ENCODE measurements around the gene INTS6. TPM values are rescaled to one million over a fixed set of nuclear protein-coding genes. Genes with fewer than 3 reads are reported as not detected.

INTS6 gene
- total RNA-seq, 4 donors from 2014 or later = 24.3 to 34.5 (median 28.9) TPM

DNA sequence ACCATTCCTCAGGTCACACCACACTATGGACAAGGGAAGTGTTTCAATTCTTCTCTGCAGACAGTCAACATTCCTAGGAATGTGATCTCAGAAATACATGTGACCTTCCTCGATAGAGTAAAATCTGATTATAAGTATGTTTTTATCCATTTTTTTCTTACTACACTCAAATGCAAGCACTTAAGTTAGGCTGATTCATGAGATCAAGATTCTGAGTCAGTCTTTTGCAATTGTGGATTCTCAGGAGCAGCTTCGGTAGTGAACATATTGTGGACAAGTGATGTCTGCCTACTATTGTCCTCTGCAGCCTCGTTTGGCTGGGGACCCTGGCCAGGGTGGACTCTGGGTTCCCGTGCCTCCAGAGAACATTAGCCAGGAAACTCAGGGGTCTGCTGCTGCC, 110.1 kb downstream of the INTS6 start:
- H3K4me3 ChIP-seq = no peak overlapping the region
- TF ChIP-seq, protein P1, sequence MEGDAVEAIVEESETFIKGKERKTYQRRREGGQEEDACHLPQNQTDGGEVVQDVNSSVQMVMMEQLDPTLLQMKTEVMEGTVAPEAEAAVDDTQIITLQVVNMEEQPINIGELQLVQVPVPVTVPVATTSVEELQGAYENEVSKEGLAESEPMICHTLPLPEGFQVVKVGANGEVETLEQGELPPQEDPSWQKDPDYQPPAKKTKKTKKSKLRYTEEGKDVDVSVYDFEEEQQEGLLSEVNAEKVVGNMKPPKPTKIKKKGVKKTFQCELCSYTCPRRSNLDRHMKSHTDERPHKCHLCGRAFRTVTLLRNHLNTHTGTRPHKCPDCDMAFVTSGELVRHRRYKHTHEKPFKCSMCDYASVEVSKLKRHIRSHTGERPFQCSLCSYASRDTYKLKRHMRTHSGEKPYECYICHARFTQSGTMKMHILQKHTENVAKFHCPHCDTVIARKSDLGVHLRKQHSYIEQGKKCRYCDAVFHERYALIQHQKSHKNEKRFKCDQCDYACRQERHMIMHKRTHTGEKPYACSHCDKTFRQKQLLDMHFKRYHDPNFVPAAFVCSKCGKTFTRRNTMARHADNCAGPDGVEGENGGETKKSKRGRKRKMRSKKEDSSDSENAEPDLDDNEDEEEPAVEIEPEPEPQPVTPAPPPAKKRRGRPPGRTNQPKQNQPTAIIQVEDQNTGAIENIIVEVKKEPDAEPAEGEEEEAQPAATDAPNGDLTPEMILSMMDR (IDR thresholded peaks at IDR 0.05) = no peak
- no peak for TF ChIP-seq POLR2A (IDR thresholded peaks at IDR 0.05; ENCODE audit: low read depth)
- TF ChIP-seq EP300 (IDR thresholded peaks at IDR 0.05) = no peak
- TF ChIP-seq POLR2AphosphoS5 (IDR thresholded peaks at IDR 0.05) = no peak
- WGBS = 74% methylated on average over 3 of the region's 4 CpGs
- H3K9me3 ChIP-seq = no peaks in the 10 kb centered on the region
- H3K36me3 ChIP-seq = peaks cover 0 to 4% (median 0%) of the 10 kb centered on the region in 4 donors
- no peak overlapping the region for H3K27ac ChIP-seq (replicated peaks in 1 of 4)
- no peaks in the 10 kb centered on the region for H3K27me3 ChIP-seq
- H3K4me1 ChIP-seq = no peaks in the 10 kb centered on the region
- intact Hi-C loops (cut with DNase I) = no loop called here
- no peak for DNase-seq (ENCODE audit: extremely low spot score)

DNA sequence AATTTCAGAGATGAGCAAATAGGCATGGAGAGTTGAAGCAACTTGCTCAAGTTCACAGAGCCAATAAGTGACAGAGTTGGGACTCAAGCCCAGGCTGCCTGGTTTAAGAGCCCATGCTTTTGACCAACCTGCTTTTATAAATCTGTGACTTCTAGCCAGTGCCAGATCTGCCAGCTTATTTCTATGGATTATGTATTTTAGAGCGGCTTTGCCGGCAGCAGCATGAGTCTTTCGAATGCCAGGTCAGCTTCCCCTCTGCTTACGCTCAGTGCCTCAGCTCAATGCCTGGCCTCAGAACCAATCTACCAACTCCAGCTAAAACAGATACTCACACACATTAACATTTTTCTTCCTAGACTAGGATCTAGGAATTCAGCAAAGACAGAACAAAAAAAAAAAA, 111.0 kb downstream of the INTS6 start:
- Histone ChIP-seq H3K27me3 (no peaks in the 10 kb centered on the region), H3K4me3 (no peak overlapping the region), H3K36me3 (peaks cover 0 to 4% (median 0%) of the 10 kb centered on the region in 4 donors), H3K9me3 (no peaks in the 10 kb centered on the region), H3K27ac (replicated peaks in 1 of 4) (no peak overlapping the region), H3K4me1 (no peaks in the 10 kb centered on the region)
- no peak for TF ChIP-seq POLR2AphosphoS5 (IDR thresholded peaks at IDR 0.05)
- 97% methylated on average over 4 of the region's 4 CpGs for WGBS
- intact Hi-C loops (cut with DNase I) = no loop called here
- DNase-seq (ENCODE audit: extremely low spot score) = no peak

DNA sequence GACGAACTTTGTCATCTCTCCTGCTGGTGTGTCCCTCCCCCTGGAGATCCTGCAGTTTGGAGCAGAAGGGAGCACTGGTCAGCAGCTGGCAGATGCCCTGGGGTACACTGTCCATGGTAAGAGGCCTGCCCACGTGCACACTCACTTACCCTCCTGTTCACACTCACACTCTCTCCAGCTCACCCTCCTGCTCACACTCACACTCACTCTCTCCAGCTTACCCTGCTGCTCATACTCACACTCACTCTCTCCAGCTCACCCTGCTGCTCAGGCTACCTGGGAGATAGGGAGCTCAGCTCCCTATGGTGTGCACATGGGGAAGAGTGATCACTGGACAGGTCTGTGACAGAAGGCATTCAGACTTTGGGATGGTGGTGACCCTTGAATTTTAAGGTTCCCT, 111.6 kb downstream of the INTS6 start:
- DNase-seq (ENCODE audit: extremely low spot score) = no peak
- Histone ChIP-seq H3K27me3 (no peaks in the 10 kb centered on the region), H3K4me1 (no peaks in the 10 kb centered on the region), H3K27ac (replicated peaks in 1 of 4) (no peak overlapping the region), H3K4me3 (no peak overlapping the region), H3K9me3 (no peaks in the 10 kb centered on the region), H3K36me3 (peaks cover 0 to 4% (median 0%) of the 10 kb centered on the region in 4 donors)
- intact Hi-C loops (cut with DNase I) = no loop called here
- 95% methylated on average over 2 of the region's 2 CpGs for WGBS
- TF ChIP-seq POLR2A (IDR thresholded peaks at IDR 0.05; ENCODE audit: low read depth) = no peak
- TF ChIP-seq, protein P1 (IDR thresholded peaks at IDR 0.05) = no peak
- TF ChIP-seq EP300 (IDR thresholded peaks at IDR 0.05) = no peak
- no peak for TF ChIP-seq POLR2AphosphoS5 (IDR thresholded peaks at IDR 0.05)

DNA sequence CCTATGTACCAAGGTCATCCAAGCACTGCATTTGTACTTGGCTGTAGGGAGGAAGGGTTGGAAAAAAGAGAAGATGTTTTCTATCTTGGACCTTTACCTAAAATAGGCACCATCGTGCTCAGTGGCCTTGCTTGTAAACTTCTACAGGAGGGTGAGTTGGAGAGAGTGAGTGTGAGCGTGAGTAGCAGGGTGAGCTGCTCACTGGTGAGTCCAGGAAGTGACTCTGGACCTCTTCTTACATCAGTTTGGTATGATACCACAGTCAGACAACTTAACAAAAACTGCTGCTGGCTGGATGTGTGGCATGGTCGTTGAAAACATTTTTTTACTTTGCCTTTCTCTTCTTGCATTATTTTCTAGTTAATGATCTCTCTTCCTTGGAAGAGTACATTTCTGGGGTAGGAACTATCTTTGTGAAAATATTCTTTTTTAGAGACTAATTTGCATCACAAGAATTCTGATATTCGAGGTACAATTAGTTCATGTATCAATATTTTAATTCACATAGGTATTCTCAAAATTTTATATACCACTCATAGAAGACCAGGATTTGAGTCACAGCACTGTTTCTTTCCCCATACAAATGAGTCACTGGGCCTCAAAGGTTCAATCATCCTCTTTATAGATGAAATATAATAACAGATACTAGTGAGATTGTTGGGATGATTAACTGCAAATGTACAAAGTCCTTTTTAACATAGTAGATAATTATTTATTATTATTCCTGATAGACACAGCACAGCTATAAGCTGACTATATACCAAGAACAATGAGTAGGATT, 112.7 kb downstream of the INTS6 start:
- no peaks in the 10 kb centered on the region for H3K27me3 ChIP-seq
- H3K9me3 ChIP-seq = no peaks in the 10 kb centered on the region
- no peaks in the 10 kb centered on the region for H3K4me1 ChIP-seq
- H3K36me3 ChIP-seq = peaks cover 0 to 4% (median 0%) of the 10 kb centered on the region in 4 donors
- TF ChIP-seq, protein P1 (IDR thresholded peaks at IDR 0.05) = no peak
- no peak for TF ChIP-seq POLR2A (IDR thresholded peaks at IDR 0.05; ENCODE audit: low read depth)
- no peak for TF ChIP-seq EP300 (IDR thresholded peaks at IDR 0.05)
- TF ChIP-seq POLR2AphosphoS5 (IDR thresholded peaks at IDR 0.05) = no peak
- 86% methylated on average over 4 of the region's 4 CpGs for WGBS
- H3K27ac ChIP-seq (replicated peaks in 1 of 4) = no peak overlapping the region
- no peak for DNase-seq (ENCODE audit: extremely low spot score)
- intact Hi-C loops (cut with DNase I) = no loop called here
- H3K4me3 ChIP-seq = no peak overlapping the region

DNA sequence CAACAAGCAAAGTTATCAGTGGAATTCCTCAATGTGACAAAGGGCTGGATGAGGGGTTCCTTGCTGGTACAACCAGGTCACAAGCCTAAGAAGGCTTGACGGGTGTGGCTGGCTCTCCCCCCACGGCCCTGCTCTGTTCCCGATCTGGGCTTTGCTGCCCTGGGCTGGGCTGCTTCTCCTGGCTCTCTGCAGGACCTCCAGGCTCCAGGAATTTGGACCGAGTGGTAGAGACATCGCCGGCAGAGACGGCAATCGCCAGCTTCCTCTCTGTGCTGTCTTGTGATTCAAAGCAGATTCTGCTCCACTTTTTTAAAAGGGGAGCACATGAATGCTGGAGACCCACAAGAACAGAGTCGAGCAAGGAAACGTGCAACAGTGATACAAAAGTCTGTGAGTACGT, 113.5 kb downstream of the INTS6 start, which contains the start of gene SERPINE3:
TSS of gene SERPINE3 (plus strand) at position 338 of the 400 bp plus-strand sequence. CDS start 1,401 bp downstream, outside the sequence.
- 78% methylated on average over 11 of the region's 11 CpGs for WGBS
- Histone ChIP-seq H3K4me3 (no peak within 1 kb of the TSS), H3K27ac (replicated peaks in 1 of 4) (no peak within 1 kb of the TSS), H3K36me3 (peaks cover 0 to 4% (median 0%) of the 10 kb centered on the region in 4 donors), H3K27me3 (no peaks in the 10 kb centered on the region), H3K9me3 (no peaks in the 10 kb centered on the region), H3K4me1 (no peaks in the 10 kb centered on the region)
- intact Hi-C loops (cut with DNase I) = no loop called here
- TF ChIP-seq EP300 (IDR thresholded peaks at IDR 0.05) = no peak
- TF ChIP-seq, protein P1 (IDR thresholded peaks at IDR 0.05) = no peak
- TF ChIP-seq POLR2AphosphoS5 (IDR thresholded peaks at IDR 0.05) = no peak
- TF ChIP-seq POLR2A (IDR thresholded peaks at IDR 0.05; ENCODE audit: low read depth) = no peak
- no peak for DNase-seq (ENCODE audit: extremely low spot score)

Data from esophagus muscularis mucosa (tissue), 4 donors.